Stimulated activated CD8-positive, alpha-beta memory T cell treated with anti-CD3 and anti-CD28 coated beads, Interleukin-12 subunit alpha, Interleukin-12 subunit beta, amount 100 ng/mL, for 1 hour (primary cell): Measurements from ENCODE around the gene ERP44.
"Not testable (repeated sequence)": the region's sequence is repeated elsewhere in the genome, so short reads cannot be mapped to it uniquely, and the experiment has no call there.

Experiments used
- DNase-seq: peaks from one replicate; pipeline ENCODE4 v3.0.0-alpha.2; 2020; ENCODE audit warnings: low read depth

Gene ERP44

DNA sequence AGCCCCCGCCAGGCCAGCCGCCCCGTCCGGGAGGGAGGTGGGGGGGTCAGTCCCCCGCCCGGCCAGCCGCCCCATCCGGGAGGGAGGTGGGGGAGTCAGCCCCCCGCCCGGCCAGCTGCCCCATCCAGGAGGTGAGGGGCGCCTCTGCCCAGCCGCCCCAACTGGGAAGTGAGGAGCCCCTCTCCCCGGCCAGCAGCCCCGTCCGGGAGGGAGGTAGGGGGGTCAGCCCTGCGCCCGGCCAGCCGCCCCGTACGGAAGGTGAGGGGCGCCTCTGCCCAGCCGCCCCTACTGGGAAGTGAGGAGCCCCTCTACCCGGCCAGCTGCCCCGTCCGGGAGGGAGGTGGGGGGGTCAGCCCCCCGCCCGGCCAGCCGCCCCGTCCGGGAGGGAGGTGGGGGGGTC lies 30.8 kb downstream of the ERP44 start:
- not testable (repeated sequence) for DNase-seq

DNA sequence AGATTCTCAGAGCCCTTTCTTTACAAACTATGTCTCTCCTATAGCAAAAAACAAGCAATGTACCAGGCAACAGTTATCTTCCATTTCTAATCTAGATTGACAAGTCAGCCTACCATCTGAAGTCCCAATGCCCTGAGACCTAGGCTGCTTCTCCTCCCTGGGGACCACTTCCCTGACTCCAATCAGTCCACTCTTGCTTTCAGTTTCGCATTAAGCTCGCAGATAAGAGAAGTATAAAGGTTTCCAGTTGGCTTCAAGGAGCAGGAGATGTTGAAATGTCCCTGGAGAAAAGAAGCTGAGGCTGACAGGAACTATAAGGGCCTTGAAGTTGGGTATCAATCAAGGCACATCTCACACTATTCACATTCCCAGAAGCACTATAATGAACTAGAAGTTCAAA lies 32.3 kb downstream of the ERP44 start:
- DNase-seq = no peak

DNA sequence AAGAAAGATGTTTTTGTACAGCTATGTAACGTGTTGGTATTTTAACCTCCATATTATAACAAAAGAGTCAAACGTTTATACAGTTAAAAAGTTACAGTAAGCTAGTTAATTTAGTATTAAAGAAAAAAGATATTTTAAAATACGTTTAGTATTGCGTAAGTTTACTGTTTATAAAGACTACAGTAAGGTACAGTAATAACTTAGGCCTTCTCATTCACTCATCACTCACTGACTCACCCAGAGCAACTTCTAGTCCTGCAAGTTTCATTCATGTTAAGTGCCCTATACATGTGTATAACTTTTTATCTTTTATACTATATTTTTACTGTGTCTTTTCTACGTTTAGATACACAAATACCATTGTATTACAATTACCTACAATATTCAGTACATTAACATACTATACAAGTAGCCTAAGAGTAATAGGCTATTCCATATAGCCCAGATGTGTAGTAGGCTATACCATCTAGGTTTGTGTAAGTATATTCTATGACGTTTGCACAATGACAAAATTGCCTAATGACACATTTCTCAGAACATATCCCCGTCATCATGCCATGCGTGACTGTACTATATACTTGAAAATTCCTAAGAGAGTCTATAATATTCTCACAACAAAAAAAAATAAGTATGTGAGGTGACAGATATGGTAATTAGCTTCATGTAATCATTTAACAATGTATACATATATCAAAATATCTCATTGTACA lies 33.8 kb downstream of the ERP44 start:
- no peak for DNase-seq

DNA sequence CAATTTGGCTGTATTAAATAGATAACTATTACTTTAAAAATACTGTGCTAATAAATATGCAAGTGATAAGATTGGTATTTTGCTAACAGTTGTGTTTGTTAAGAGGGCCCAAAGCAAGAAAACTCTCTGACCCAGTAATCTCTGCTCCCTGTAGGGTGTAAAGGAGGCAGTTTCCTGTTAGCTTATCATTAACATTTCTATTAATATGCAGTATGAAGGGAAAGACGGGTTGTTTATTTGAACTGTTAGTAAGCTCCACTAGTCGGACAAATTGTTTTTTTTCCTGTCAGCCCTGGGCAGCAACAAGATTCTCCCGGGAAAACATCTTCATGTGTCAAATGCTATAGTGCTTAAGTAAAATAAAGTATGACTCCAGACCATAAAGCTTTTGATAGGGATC lies 35.6 kb downstream of the ERP44 start:
- no peak for DNase-seq

DNA sequence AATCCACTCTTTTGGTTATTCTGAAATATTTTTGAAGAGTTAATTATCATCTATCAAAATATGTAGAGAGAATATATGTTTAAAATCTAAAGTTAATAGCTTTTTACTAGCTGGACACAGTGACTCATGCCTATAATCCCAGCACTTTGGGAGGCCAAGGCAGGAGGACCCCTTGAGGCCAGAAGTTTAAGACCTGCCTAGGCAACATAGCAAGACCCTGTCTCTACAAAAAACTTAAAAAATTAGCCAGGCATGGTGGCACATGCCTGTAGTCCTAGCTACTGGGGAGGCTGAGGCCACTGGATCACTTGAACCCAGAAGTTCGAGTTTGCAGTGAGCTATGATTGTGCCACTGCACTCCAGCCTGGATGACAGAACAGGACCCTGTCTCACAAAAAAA lies 36.1 kb downstream of the ERP44 start:
- not testable (repeated sequence) for DNase-seq

DNA sequence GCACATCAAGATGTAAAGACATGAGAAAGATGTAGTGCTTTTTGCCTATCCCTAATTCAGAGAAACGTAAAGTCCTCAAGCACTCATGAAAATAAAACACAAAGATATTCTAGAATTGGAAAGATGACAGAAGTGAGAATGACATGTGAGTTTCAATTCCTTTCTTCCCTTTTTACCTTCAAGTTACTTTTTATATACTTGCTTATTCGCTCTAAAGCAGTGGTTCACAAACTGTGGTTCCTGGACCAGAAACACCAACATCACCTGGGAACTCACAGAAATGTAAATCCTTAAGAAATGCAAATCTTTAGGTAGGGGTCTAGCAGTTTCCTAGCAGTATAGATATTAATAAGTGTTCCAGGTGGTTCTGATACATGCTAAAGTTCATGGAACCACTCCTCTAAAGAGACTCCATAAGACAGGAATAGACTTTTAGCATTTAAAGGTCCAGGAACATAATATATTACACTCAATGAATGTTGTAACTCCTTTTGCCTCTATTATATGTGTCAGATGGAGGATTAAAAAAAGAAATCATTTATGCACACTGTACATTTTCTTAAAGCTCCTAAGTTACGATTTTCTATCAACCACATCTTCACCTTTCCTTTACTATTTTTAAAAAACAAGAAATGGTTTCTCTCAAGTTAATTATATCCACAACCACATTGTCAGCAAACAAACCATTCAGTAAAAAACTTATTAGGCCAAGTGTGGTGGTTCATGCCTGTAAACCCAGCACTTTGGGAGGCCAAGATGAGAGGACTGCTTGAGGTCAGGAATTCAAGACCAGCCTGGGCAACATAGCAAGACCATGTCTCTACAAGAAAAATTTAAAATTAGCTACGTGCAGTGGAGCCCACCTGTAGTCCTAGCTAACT lies 39.9 kb downstream of the ERP44 start:
- DNase-seq = no peak

DNA sequence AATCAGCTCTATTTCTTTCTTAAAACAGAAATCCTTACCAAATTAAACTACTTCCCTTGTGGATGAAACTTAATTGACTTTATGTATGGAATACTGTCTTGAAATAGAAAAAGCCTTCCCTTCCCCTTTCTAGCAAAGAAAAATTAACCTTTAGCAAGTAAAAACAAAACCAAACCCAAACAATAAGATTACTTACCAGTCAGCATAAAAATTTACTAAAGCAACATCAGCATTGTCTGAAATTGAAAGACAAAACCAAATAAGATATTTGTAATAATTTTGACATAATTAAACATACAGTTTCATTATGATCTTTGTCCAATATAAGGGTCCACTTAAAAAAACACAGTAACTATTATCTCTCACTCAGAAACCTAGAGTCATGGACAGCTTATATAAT lies 41.2 kb downstream of the ERP44 start:
- DNase-seq = no peak

DNA sequence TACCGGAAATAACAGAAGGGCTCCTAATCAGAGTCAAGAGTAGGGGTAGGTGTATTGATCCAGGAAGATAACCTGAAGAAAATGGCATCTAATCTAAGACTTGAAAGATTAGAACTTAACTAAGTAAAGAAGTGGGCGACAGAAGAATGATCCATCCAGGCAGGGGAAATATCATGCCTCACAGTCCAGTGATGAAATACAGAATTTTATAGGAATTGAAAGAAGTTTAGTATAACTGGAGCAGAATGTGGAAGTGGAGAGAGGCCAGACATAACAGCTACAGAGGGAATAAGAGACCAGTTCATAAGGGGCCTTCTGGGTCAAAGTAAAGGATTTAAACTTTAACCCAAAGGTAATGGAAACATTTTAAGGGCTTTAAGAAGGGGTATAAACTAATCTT lies 42.2 kb downstream of the ERP44 start:
- DNase-seq = no peak

DNA sequence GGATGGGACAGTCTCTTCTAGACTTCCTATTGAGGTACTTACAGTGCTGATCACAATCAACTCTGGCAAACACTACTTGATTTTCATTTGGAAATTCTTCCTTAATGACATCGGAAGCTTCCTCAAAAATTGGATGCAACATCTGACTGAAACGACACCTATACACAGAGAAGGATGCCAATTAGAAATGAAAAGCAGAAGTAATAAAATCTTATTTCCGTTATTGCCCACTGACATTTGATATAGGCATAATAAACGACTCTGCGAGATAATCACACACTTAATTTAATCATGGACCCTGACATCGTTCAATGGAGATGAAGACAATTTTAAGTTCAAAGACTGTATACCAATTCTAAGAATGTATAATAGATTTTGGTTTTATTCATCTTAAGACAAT lies 46.4 kb downstream of the ERP44 start:
- no peak for DNase-seq

DNA sequence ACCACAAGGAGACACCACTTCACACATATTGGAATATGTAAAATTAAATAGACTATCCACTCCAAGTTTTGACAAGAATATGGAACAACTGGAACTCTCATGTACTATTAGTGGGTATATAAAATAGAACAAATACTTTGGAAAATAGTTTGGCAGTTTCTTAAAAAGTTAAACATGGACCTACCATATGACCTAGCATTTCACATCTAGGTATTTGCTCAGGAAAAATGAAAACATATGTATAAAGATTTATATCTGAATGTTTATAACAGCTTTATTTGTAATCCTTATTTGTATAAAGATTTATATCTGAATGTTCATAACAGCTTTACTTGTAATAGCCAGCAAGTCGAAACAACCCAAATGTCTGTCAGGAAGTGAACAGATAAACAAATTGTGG lies 49.2 kb downstream of the ERP44 start:
- no peak for DNase-seq

DNA sequence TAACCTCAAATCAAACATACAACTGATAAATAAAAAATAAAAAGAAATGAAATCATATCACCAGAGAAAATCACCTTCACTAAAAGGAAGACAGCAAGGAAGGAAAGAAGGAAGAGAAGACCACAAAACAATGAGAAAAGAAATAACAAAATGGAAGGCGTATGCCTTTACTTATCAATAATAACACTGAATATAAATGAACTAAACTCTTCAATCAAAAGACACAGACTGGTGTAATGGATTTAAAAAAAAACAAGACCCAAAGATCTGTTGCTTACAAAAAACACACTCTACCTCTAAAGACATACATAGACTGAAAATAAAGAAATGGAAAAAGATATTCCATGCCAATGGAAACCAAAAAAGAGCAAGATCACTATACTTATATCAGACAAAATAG lies 60.3 kb downstream of the ERP44 start:
- DNase-seq = no peak

DNA sequence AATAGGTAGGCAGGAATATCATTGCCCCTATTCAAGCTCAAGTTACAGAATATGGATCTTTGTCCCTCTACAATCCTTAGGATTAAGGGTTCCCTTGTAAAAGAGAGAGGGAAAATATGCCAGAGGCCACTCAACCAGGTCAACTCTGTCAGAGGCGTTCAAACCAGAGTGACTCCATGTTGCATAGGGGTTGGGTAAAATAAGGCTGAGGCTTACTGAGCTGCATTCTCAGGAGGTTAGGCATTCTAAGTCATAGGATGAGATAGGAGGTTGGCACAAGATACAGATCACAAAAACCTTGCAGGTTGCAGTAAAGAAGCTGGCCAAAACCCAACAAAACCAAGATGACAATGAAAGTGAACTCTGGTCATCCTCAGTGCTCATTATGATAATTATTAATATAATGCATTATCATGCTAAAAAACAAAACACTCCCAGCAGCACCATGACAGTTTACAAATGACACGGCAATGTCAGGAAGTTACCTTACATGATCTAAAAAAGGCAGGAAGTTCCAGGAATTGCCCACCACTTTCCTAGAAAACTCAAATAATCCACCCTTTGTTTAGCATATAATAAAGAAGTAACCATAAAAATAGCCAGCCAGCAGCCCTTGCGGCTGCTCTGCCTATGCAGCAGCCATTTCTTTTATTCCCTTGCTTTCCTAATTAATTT lies 64.8 kb downstream of the ERP44 start:
- DNase-seq = no peak

DNA sequence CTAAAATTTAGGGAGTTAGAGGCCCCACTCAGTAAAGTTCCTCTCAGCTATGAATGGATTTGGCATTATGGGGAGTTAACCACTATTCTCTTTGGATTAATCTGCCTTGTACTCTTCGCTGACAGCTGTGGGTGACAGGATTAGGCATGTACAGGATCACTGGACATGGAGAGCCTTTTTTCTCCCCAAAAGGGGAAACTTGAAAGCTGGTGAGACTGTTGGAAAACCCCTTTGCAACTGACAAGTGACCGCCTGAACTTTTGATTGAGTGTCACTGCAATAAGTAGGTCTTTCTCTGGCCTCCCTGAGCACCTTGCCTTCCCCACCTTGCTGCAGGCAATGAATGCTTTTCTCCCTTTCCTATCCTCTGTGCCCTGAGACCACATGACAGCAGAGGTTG lies 68.3 kb downstream of the ERP44 start:
- no peak for DNase-seq

DNA sequence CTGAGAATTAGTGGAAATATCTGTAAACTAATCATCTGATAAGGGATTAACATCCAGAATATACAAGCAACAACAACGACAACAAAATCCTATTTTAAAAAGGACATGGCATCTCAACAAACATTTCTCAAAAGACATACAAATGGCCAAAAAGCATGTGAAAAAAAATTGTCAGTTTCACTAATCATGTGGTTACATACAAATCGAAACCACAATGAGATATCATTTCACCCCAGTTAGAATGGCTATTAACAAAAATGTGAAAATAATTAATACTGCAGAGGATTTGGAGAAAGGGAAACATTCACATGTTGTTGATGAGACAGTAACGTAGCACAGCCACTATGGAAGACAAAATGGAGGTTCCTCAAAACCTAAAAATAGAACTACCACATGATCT lies 69.5 kb downstream of the ERP44 start:
- DNase-seq = no peak

DNA sequence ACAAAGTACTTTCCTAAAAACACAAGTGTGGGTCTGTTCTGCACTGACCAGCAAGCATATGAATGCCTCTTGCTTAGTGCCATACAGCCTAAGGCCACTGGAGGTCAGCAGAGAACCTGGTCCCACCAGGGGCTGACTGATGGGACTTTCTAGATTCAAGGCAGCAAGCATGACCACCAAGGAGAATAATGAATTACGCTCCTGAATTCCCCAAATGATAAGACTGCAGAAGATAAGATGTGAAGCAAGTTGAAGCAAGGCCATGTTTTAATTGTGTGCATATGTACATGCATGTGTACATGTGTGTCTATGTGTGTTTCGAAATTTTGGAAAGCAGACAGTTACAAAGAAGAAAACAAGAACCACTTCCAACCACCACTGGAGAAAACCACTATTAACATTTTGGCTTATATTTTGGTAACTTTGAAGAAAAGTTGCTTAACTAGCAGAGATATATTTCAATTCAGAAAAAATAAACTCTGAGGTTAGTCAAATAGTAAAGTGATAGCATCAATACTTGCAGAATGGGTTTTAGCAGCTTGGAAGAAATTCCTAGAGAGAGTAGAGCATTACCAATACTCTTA lies 70.5 kb downstream of the ERP44 start:
- DNase-seq = peak; percentile 50

DNA sequence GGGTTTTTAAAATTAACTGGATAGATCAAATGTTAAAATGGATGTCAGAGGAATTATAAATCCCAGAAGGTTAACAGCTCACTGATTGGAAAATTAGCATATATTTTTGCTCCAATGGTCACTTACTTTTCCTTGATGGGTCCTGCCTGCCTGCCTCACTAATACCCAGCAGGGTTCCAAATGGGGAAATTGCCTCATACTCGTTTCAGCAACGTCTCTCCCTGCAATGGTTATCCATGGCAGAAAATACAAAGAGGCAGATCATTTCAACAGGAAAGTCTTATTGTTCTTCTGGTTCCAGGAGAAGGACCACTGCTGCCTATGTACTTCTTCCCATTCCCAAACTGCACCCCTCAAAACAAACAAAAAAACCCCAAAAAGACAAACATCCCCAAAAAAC lies 71.3 kb downstream of the ERP44 start:
- no peak for DNase-seq

DNA sequence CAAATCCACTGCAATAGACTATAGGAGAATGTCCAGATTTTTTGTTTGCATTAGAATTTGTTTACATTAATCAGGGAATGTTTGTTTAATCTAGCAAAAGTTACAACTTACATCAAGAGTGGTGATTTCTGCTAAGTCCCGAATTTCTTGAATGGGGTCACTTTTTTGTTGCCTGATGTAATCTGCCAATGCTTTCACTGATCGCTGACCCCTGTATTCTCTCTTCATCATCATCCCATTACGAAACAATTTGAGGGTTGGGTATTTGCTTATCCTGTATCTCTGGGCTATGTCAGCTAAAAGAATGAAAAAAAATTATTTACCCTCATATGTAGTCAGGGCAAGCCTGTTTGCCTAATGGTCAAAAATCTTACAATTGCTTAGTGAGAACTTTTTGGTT lies 76.9 kb downstream of the ERP44 start:
- DNase-seq = no peak

DNA sequence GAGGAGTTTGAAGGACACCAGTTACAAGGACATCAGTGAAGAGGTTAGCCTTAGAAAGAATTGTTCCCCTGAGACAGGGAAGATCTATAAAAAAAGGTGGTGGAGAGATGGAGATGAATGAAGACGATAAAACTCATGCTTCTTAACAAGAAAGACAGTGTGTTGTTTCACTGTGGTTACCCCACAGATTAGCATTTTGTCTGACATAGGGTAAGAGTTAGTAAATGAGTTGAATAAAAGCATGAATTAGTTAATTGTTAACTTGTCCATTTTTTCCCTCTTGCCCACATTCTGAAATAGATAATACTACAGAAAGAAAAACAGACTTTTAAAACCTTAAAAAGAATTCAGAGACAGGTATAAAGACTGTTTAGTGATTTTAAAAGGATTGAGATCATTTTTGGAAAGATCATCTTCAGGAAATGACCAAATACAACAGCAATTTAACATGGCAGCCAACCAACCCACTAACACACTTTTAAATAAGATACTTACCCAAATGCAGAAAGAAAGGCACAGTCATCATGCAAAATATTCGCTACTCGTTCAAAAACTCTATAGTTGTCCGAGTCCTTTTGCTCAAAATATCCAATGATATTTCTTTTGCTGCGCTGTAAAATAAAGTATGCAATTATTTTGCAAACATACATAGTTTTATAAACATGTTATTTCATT lies 78.5 kb downstream of the ERP44 start:
- DNase-seq = no peak

DNA sequence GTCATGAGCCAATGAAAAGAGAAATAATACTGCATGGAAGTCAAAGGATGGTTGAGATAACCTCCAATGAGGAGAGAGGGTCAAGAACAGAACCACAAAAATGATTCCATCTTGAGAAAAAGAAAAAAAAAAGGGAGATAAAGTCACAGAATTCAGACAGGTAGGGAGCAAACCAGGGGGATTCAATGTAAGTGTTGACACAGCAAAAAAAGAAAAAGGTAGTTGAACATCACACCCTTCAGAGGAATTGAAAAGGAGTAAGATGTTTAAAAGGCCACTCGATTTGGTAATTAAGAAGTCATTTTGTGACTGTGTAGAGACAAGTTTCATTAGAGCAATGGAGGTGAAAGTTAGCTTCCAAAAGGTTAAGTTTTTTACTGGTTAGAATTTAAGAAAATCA lies 79.3 kb downstream of the ERP44 start:
- no peak for DNase-seq

DNA sequence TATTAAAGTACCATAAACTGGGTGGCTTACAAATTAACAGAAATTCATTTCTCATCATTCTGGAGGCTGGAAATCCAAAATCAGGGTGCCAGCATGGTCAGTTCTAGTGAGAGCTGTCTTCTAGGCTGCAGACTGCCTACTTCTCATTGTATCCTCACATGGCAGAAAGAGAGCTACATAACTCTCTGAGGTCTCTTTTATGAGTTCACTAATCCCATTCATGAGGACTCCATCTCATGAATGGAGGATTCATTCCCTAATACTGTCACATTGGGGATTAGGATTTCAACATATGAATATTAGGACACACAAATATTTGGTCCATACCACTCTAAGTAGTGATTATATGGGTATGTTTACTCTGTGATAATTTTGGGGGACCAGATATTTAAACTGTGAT lies 84.0 kb downstream of the ERP44 start:
- no peak for DNase-seq

DNA sequence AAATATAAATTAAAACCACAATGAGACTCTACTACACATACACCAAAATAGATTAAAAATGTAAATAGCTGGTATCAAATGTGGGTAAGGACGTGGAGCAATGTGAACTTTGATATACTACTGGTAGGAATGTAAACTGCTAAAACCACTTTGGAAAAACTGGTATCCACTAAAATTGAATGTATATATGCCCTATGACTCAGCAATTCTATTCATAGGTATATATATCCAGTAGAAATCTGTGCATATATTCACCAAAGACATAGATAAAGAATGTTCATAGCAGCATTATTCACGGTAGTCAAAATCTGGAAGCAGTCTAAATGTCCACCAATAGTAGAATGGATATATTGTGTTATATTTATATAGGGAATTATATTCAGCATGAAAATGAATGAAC lies 85.2 kb downstream of the ERP44 start:
- DNase-seq = no peak

DNA sequence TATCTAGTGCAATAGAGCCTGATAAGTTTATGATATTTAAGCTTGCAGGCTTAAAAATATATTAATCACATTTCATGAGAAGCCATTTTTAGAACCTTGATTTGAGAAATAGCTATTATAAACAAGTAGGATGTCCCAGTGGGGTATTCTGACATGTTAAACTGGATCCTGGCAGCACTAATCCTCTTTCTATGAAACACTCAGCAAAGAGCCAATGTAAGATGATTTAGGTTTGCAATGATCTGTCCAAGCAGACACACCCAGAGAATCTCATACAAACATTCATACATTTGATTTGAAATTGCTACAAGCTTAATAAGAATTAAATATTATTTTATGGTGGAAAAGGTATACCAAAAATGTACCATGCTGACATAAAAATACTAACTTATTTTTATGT lies 86.5 kb downstream of the ERP44 start:
- no peak for DNase-seq
